HG03280 (cell line): ENCODE measurements around the gene TGIF1.
A peak's percentile ranks its signal among the peaks of the same experiment; 100 is the strongest.
"Not testable (repeated sequence)": the region's sequence is repeated elsewhere in the genome, so short reads cannot be mapped to it uniquely, and the experiment has no call there.

Source experiments
- ATAC-seq: cut with Tn5 transposase; IDR thresholded peaks from one replicate; pipeline ENCODE4 v1.9.1; 2021; ENCODE audit warnings: mild to moderate bottlenecking, moderate library complexity; ENCODE audit not compliant: unreplicated experiment

TGIF1 gene

GRCh38 chr18:3450012-3450798, at the start of gene TGIF1:
TSS of gene TGIF1 (plus strand) at chr18:3450172. CDS start at chr18:3450490, 318 bp downstream.
- no peak for ATAC-seq

- no peak for ATAC-seq
These were observed 49.2 kb upstream of the TGIF1 start for GRCh38 chr18:3400567-3401296.

GRCh38 chr18:3401669-3402620, 48.0 kb upstream of the TGIF1 start:
- peak; percentile 91 for ATAC-seq

- no peak for ATAC-seq
These were observed 47.0 kb upstream of the TGIF1 start for GRCh38 chr18:3402982-3403451.

- ATAC-seq, result no peak
These were observed 44.3 kb upstream of the TGIF1 start for GRCh38 chr18:3405713-3406112.

- no peak for ATAC-seq
These were observed 41.9 kb upstream of the TGIF1 start for GRCh38 chr18:3408107-3408506.

GRCh38 chr18:3409811-3410210, 40.2 kb upstream of the TGIF1 start:
- no peak for ATAC-seq

GRCh38 chr18:3410273-3410672, 39.7 kb upstream of the TGIF1 start:
- no peak for ATAC-seq

- not testable (repeated sequence) for ATAC-seq
These were observed 39.1 kb upstream of the TGIF1 start for GRCh38 chr18:3410876-3411275.

- no peak for ATAC-seq
These were observed 38.6 kb upstream of the TGIF1 start for GRCh38 chr18:3411327-3411726.

GRCh38 chr18:3411854-3412268, 38.1 kb upstream of the TGIF1 start:
- no peak for ATAC-seq

GRCh38 chr18:3412528-3412927, 37.4 kb upstream of the TGIF1 start:
- not testable (repeated sequence) for ATAC-seq

- no peak for ATAC-seq
These were observed 34.9 kb upstream of the TGIF1 start for GRCh38 chr18:3415110-3415509.

GRCh38 chr18:3418083-3418482, 31.9 kb upstream of the TGIF1 start:
- no peak for ATAC-seq

- ATAC-seq, result no peak
These were observed 29.1 kb upstream of the TGIF1 start for GRCh38 chr18:3420919-3421279.

GRCh38 chr18:3422905-3423304, 27.1 kb upstream of the TGIF1 start:
- no peak for ATAC-seq

- ATAC-seq, result no peak
These were observed 25.6 kb upstream of the TGIF1 start for GRCh38 chr18:3424280-3424890.

- no peak for ATAC-seq
These were observed 24.9 kb upstream of the TGIF1 start for GRCh38 chr18:3425030-3425429.

- ATAC-seq, result no peak
These were observed 24.5 kb upstream of the TGIF1 start for GRCh38 chr18:3425446-3425845.

- ATAC-seq, result no peak
These were observed 23.9 kb upstream of the TGIF1 start for GRCh38 chr18:3426074-3426473.

- no peak for ATAC-seq
These were observed 22.0 kb upstream of the TGIF1 start for GRCh38 chr18:3427944-3428343.
